Hippocampal formation (tissue), 2 donors: ENCODE data around the gene SMCP.
A peak's percentile ranks its signal among the peaks of the same experiment; 100 is the strongest.

Source experiments
- DNase-seq, 2 donors: peaks; one replicate each; lab custom pipeline; 2025; lab: John Stamatoyannopoulos, UW

The SMCP gene

GRCh38 chr1:152886758-152887409 lies 8.8 kb downstream of the SMCP start:
- no peak for DNase-seq

GRCh38 chr1:152888126-152888525 lies 10.0 kb downstream of the SMCP start:
- no peak for DNase-seq

GRCh38 chr1:152899027-152899426 lies 20.9 kb downstream of the SMCP start:
- no peak for DNase-seq

- DNase-seq: no peak
Observed at GRCh38 chr1:152899883-152900282, 21.8 kb downstream of the SMCP start.

GRCh38 chr1:152901631-152902030 lies 23.5 kb downstream of the SMCP start:
- no peak for DNase-seq

- DNase-seq: no peak
Observed at GRCh38 chr1:152902636-152903035, 24.5 kb downstream of the SMCP start.

- DNase-seq: no peak
Observed at GRCh38 chr1:152904688-152905440, 26.7 kb downstream of the SMCP start.

- DNase-seq: no peak
Observed at GRCh38 chr1:152906023-152906565, 28.0 kb downstream of the SMCP start.

- no peak for DNase-seq
Observed at GRCh38 chr1:152907686-152908601, 29.8 kb downstream of the SMCP start, which contains the start of gene IVL. TSS of gene IVL (plus strand) at chr1:152908546. CDS start at chr1:152909798, 1,252 bp downstream.

GRCh38 chr1:152909206-152909605 lies 31.1 kb downstream of the SMCP start:
- DNase-seq: no peak

GRCh38 chr1:152912471-152912870 lies 34.3 kb downstream of the SMCP start:
- no peak for DNase-seq

GRCh38 chr1:152912900-152913299 lies 34.8 kb downstream of the SMCP start:
- no peak for DNase-seq

GRCh38 chr1:152917794-152918193 lies 39.7 kb downstream of the SMCP start:
- DNase-seq: peak; percentile 4 to 6

- no peak for DNase-seq
Observed at GRCh38 chr1:152919071-152919470, 40.9 kb downstream of the SMCP start.

GRCh38 chr1:152924191-152924590 lies 46.1 kb downstream of the SMCP start:
- DNase-seq: no peak

- DNase-seq: no peak
Observed at GRCh38 chr1:152926091-152926490, 48.0 kb downstream of the SMCP start.

- DNase-seq: no peak
Observed at GRCh38 chr1:152928671-152929070, 50.5 kb downstream of the SMCP start.

GRCh38 chr1:152932170-152932811 lies 54.2 kb downstream of the SMCP start:
- no peak for DNase-seq

- DNase-seq: no peak
Observed at GRCh38 chr1:152933196-152933595, 55.1 kb downstream of the SMCP start.
